ENCODE results near the gene DDX18.
A peak's percentile ranks its signal among the peaks of the same experiment; 100 is the strongest.
"Not testable (repeated sequence)": the region's sequence is repeated elsewhere in the genome, so short reads cannot be mapped to it uniquely, and the experiment has no call there.

Gene DDX18

DNA sequence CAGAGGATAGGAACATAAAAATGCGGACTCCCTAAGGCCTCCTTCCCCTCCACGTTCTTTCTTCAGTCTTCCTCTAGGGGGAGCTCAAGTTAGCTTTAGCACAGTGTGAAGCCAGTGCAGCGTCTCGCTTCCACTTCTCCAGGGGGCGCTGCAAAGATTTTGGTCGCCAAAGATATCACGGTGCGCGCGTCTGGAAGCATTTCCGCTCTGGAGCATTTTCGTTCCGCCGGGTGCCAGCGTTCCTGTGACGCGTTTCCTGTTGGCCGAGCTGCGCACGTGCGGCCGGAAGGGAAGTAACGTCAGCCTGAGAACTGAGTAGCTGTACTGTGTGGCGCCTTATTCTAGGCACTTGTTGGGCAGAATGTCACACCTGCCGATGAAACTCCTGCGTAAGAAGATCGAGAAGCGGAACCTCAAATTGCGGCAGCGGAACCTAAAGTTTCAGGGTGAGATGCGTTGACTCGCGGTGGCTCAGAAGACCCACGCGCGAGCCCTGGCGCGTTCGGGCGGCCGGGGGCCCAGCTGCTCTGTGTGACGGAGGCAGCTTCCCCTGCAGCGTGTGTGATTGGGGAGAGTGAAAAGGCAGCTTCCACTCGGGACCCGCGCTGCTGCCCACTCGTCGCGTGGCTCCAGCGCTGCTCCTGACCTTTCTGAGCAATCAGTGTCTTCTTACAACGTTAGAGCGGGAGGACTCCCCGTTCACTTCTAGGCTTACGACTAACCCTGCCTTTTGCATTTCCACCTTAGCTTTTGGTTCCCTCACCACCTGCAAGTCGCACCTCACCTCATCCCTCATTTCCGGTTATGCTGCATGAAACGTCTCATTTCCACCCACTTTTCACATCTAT is at the start of gene DDX18:
TSS of gene DDX18 (plus strand) at position 275 of the 848 bp plus-strand sequence. CDS start at position 362, 87 bp downstream.
- DNase-seq (ENCODE audit: low read depth), result peak; percentile 86

DNA sequence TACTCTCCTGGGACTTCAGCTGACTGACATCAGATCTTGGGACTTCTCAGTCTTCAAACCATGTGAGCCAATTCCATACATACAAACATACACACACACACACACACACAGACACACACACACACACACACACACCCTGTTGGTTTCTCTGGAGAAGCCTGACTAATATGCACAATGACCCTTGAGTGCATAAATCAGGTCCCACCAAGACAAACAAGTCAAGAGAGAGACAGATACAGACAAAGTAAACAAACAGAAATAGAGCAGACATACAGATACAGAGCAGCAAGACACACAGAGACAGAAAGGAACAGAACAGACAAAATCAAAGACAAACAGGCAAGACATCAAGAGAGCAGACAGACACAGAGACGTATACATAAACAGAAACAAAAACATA is 43.8 kb upstream of the DDX18 start:
- no peak for DNase-seq (ENCODE audit: low read depth)

DNA sequence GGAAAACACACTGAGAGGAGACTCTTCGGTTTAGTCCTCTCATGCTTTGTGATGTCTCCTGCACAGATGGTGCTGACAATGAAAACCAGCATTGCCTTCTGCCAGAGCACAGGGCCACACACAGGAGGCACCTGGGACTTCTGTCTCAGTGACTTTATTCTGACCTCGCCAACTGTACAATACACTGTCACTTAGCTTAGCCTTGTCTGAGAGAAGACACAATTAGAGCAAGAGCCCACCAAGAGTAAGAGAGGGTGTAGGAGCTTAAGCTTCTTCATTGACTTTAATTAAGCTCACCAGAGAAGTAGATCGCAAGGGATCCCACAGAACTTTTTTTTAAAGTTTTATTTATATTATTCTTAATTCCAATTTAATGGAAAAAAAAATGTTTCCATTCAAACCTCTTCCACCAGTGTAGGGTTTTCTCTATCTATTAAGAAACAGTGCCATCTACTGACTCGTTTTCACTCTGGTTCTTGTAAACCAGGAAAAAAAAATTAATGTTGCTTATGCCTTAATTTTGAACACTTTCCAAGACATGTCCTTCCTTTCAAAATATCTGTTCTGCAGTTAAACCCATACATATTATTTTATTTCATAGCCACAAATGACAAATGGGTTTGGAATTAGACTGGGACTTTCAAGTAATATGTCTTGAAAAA is 42.4 kb upstream of the DDX18 start:
- no peak for DNase-seq (ENCODE audit: low read depth)

DNA sequence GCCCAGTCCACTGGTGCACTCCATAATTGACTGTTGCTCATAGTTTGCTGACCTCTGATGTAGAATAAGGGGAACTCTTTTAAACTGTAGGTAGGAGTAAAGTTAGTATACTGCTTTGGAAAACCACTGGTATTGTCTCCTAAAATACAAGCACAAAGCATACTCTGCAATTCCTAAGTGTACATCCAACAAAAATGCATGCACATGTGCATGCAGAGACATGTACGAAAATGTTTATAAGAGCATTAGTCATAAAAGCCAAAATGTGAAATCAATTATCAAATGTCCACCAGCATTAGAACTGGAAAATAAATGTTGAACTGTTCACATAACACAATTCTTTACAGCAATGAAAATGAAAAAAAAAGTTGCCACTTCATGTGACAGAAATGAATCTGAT is 39.8 kb upstream of the DDX18 start:
- no peak for DNase-seq (ENCODE audit: low read depth)

DNA sequence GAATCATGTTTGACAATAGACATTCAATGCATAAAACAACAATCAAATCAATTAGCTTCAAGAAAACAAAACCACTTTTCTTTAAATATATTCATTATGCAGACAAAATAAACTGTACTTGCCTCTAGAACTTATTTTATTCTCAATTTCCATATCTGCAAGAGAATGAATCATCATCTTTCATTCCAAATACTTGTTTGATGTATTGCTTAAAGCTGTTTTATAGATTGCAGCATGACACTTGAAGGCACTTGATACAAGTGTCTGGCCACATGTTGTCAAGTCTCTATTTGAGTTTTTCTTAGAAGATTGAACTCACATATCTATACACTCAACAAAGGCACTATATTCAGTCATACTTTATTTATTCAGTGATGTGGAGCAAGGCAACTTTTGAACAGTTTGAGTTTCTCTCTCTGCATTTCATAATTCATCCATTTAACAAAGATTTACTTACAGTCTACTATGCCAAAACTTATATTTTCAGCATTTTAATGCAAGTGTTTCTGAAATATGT is 38.7 kb upstream of the DDX18 start:
- no peak for DNase-seq (ENCODE audit: low read depth)

DNA sequence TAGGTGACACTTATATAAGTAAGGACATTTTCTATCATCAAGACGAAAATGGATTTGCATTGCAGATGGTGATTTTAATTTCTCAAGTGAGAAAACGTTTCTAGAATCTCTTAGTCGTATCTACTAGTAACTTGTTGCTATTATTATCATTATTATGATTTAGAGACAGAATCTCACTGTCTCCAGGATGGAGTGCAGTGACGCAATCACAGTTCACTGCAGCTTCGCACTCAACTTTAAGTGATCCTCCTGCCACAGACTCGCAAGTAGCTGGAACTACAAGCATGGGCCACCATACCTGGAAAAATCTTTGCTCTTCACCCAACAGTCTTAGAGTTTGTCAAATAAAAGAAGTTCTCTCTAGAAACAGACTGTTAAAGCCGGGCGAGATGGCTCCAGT is 37.6 kb upstream of the DDX18 start:
- DNase-seq (ENCODE audit: low read depth), result no peak

DNA sequence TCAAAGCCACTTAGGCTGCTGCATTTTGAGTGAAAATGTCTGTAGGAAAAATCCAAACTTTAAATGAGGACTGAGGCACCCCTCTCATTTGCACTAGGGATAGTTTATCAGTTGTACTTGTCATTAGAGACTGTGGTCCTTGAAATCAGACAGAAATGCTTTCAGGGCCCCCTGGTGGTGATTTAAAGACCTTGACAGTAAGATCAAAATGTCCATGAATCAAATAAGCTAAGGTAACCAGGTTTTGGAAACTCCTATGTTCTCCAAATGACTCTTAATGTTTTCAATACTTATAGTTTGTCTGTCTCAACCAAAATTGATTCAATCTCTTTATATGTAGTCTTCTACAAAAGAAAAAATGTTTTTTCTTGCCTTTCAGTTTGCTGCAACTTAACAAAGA is 28.8 kb upstream of the DDX18 start:
- DNase-seq (ENCODE audit: low read depth), result no peak

DNA sequence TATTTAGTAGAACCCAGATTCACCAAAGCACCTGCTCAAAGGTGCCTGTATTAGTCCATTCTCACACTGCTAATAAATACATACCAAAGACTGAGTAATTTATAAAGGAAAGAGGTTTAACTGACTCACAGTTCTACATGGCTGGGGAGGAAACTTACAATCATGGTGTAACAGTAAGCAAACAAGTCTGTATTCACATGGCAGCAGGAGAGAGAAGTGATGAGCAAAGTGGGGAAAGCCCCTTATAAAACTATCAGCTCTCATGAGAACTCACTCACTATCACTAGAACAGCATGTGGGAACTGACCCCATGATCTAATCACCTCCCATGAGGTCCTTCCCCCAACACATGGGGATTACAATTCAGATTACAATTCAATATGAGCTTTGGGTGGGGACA is 28.0 kb upstream of the DDX18 start:
- DNase-seq (ENCODE audit: low read depth), result no peak

DNA sequence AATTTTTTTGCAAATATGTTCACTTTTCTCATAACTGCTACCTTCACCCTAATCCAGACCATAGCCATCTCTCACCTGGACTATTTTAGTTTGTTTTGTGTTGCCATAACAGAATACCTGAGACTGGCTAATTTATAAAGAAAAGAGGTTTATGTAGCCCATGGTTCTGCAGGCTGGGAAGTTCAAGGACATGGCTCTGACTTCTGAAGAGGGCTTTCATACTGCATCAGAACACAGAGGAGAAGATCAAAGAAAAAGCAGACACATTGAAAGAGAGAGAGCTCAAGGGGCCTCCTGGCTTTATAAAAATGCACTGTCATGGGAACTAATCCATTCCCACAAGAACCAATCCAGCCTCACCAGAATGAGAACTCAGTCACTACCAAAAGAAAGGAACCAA is 25.0 kb upstream of the DDX18 start:
- DNase-seq (ENCODE audit: low read depth), result no peak

DNA sequence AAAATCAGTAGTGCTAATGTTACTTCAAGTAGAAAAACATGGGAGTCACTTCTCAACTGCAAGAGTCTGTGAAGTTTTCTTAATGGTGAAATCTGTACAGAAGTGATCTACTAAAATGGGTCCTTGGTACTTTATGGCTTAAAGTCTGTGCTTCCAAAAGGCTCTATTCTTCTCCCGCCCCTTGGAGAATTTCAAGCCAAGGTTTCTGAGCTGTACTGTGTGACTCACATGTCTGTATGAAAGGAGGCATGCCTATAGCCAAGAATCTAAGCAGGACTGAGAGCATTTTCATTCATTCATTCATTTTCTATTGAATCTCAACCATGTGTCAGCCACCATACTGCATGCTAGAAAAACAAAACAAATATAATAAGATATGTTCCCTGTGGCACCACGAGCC is 19.8 kb upstream of the DDX18 start:
- no peak for DNase-seq (ENCODE audit: low read depth)

DNA sequence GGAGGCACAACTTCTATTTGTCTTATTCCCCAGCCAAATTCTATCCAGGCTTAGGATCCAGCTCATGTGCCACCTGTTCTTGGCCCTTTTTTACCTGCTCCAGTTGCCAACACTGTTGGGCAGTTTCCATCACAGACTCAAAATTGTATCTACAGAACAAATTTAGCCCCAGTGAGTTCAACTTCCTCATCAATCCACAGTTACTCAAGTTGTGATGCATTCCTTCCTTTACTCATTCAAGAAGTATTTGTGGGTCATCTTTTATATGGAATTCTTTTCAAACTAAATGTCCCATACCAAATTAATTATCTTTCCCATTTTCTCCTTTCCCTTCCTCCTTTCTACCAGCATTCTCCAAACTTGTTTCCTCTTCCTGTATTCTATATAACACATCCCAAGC is 12.7 kb upstream of the DDX18 start:
- peak; percentile 48 for DNase-seq (ENCODE audit: low read depth)

DNA sequence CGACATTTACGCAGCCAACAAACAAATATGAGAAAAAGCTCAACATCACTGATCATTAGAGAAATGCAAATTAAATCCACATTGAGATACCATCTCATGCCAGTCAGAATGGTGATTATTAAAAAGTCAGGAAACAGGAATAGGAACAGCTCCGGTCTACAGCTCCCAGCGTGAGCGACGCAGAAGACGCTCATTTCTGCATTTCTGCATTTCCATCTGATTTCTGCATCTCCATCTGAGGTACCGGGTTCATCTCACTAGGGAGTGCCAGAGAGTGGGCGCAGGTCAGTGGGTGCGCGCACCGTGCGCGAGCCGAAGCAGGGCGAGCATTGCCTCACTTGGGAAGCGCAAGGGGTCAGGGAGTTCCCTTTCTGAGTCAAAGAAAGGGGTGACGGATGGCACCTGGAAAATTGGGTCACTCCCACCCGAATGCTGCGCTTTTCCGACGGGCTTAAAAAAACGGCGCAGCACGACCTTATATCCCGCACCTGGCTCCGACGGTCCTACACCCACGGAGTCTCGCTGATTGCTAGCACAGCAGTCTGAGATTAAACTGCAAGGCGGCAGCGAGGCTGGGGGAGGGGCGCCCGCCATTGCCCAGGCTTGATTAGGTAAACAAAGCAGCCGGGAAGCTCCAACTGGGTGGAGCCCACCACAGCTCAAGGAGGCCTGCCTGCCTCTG is 10.7 kb upstream of the DDX18 start:
- DNase-seq (ENCODE audit: low read depth), result not testable (repeated sequence)

DNA sequence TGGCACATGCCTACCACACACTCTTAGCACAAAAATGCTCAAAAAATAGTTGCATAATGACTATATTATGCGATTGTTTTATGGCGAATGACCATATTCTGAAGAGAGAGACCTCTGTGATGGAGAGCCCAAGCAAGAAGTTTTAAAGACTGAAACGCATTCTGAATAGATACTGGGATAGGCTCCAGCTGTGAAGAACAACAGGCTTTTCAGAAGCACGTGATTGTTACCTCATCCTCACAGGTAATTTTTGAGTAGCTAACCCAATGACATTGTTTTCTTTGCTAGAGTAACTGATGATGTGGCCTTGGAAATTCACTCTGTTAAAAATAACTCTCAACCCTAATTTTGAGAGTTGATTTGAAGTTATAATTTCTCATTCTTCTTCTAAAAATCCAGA is 2.0 kb upstream of the DDX18 start:
- DNase-seq (ENCODE audit: low read depth), result no peak

DNA sequence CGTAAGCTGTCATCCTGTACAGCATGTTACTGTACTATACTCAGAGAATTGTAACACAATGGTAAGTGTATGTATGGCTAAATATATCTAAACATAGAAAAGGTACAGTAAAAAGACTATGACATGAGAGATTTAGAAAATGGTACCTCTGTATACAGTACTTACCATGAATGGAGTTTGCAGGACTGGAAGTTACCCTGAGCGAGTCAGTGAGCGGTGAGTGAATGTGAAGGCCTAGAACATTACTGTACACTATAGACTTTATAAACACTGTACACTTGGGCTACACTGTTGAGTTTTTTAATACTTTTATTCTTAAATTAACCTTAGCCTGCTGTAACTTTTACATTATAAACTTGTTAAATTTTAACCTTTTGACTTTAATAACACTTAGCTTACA is 1.5 kb downstream of the DDX18 start:
- no peak for DNase-seq (ENCODE audit: low read depth)

DNA sequence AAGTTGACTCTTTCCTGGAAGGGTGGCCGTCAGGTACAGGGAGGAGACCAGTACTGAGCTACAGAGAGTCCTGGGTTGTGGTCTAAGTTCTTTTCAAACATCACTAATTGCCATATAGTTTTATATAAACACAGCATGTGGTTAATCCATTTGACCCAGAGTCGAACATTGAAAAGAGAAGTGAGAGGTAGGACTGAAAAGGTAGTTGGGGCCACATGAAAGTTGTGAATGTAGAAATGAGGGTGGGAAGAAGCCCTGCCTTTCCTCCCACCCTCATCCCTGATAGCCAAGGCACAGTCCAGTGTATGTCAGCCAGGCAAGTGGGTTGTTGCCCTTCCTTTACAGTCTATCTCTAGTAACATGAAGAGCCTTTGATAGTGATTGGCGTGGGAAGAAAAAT is 4.4 kb downstream of the DDX18 start:
- no peak for DNase-seq (ENCODE audit: low read depth)

DNA sequence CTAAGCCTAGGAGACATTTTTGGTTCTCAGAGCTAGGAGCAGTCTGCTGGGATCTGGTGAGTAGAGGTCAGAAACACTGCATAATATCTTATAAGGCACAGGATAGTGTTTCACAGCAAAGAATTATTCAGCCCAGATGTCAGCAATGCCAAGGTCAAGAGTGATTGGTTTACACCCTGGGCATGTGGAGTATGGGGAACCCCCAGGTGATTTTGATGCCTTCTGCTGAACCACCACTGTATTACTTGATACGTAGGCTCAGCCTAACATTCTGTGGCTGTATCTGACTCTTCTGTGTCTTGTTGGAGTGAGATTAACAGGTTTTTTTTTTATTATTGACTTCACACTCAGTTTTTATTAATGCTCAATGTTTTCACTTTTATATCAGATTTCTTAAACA is 6.0 kb downstream of the DDX18 start:
- DNase-seq (ENCODE audit: low read depth), result no peak

DNA sequence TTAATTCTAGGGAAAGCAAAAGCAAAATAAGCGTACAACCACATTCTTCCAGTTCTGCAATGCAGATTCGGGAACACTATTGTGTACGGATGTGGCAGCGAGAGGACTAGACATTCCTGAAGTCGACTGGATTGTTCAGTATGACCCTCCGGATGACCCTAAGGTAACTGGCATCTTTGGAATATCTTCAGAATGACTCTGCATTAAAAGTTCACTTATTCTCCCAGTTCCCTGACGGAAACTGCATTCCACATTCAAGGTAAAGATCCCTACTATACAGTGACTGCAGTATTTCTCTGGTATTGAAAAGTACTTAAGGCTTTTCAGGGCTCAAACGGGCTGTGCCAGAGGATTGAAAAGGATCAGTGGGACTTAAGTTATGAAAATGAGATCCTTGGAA is 10.9 kb downstream of the DDX18 start:
- no peak for DNase-seq (ENCODE audit: low read depth)

DNA sequence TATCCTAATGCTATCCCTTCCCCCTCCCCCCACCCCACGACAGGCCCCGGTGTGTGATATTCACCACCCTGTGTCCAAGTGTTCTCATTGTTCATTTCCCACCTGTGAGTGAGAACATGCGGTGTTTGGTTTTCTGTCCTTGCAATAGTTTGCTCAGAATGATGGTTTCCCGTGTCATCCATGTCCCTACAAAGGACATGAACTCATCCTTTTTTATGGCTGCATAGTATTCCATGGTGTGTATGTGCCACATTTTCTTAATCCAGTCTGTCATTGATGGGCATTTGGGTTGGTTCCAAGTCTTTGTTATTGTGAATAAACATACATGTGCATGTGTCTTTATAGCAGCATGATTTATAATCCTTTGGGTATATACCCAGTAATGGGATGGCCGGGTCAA is 13.0 kb downstream of the DDX18 start:
- DNase-seq (ENCODE audit: low read depth), result not testable (repeated sequence)

DNA sequence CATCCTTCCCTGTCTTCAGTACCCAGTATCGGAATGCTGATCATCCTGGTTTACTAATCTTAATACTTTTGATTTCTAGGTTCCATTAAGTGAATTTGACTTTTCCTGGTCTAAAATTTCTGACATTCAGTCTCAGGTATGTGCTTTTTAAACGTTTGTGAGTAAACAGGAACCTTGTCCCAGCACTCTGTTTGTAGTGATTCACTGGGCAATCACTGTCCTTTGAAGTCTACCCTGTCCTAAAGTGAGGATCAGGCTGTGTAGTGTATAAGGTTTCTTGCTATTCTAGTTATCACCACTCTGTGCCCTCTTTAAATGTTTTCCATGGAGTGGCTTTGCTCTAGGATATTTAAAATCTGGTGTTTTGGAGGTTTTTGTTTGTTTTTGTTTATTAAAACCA is 14.4 kb downstream of the DDX18 start:
- DNase-seq (ENCODE audit: low read depth), result no peak

DNA sequence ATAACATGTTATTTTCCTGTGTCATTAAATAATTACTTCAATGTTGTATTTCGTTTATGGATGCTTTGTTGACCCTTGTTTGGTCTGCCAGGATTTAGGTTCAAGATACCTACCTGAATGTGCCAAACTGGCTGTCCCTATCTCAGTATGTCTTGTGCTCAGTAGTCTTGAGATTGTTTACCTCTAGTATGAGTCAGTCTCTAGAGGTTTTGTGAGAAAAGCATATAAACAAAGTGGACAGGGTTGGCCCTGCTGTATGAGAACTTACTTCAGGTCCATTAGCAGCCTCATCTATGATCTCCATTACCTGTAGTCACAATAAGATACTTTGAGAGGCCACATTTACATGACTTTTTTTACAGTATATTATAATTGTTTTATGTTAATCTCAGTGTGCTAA is 17.8 kb downstream of the DDX18 start:
- DNase-seq (ENCODE audit: low read depth), result no peak

DNA sequence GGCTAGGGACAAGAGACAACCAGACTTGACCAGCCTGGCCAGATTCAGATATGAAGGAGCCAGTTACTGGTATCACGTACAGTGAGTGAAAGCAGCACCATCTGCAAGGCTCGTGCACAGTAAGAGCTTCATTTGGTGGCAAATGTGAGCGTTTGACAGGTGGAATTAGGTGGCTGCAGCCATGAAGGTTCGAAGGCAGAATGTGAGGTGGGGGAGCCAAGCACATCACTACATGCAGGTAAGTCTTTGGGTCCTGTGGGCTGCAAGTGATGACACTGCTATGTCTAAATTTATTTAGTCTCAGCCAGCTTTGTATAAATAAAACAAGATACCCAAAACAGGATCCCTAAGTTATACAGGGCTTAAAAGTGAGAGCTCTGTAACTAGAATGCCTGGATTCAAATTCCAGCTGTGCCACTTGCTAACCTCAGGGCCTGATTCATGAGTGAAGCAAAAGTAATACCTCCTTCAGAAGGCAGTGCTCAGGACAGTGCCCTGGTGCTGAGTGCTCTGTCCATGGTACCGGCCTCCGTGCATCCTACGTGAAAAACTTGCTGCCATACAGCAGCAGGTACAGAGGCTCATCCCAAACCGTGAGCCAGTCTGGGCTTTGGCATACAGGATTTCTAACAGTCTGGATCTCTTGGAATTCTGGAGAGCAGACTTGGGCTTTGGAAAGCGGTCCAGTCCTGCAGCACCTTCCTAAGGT is 18.6 kb downstream of the DDX18 start:
- DNase-seq (ENCODE audit: low read depth), result no peak

DNA sequence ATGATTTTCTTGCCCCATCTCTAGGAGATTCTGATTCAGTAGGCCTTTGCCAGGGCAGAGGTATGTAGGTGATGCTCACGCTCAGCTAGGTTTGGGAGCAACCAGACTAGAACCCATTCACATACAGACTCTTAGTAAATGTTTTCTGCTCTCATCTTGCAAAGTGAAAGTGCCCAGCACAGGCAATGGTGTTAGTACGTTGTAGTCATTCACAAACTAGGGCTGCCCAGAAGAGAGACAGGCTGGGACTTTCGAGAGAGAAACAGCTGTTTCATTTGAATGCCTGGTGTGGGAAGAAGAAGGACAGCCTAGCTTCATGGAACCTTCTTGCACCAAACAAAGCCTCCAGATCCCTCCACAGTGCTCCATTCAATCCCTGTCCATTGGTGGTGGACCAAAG is 19.4 kb downstream of the DDX18 start:
- no peak for DNase-seq (ENCODE audit: low read depth)
